Kasumi-1 (cell line): Measurements from ENCODE around the gene SLC38A10.

Experiments used
- DNase-seq, 2 experiments: peaks; one replicate each; lab custom pipeline; 2025; lab: John Stamatoyannopoulos, UW

Gene SLC38A10

DNA sequence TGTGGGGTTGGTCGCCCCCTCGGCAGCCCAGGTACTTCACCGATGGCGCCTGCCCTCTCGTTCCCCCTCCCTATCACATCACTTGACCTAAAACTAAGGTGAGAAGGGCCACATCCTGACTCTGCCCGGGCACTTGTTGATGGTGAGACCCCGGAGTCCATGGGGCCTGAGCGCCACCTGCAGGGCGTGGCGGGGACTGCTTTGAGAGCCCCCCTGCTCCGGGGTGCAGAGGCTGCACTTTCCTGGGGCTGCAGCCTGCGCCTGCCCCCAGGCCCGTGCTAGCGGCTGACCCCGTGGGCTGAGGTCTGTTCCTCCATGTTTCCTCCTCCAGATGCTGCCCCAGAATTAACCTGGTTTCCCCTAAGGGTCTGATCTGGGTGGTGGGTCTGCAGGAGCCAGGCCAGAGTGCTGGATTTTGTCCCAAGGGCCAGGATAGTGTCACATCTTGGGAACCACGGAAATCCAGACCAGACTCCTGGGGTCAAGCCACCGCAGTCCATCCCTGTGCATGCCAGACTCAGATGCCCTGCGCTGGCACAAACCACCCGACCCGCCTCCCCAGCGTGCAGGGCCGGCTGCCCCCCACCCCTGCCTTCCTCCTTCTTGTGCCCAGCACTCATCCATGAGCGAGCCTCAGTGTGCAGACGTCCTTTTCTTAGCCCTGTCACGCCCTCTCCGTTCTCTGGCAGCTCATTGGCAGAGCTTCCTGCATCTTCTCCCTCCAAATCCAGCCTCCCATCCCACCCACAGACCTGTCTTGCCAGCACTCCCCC lies 53.3 kb downstream of the SLC38A10 start:
- DNase-seq, result peak; percentile 57 to 61

DNA sequence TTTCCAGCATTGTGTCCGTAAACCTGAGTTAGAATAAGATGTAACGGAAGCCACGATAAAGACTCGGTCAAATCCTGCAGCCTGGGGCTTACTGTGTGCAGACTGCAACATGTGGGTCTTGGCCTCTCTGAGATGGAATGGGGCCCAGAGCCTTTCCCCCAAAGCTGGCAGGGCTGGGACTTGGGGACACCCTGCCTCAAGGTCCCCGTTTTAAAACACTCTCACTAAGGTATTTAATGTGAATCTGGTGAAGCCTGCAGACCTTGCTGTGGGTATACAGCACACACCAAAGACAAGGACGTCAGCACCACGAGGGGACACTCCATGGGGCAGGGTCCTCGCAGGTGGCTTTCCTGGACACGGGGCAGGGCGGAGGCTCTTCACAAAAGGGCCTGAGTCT lies 53.9 kb downstream of the SLC38A10 start:
- no peak for DNase-seq

DNA sequence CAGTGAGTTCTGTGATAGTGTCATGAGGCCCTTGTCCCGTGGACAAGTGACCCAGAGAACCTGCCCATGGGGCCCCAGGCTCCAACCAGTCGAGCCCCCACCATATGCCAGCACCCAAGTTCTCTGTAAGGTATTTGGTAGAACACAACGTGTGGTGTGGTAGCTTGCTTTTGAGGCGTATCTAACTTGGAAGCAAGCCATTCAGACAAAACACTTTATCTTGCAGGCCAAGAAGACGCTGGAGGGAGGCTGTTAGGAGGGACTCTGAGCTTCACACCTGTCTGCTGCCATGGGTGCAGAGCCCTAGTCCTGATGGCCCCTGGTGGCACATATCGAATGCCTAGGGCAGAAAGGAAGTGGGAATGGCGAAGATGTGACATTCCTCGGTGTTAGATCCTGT lies 54.3 kb downstream of the SLC38A10 start:
- DNase-seq, result no peak

DNA sequence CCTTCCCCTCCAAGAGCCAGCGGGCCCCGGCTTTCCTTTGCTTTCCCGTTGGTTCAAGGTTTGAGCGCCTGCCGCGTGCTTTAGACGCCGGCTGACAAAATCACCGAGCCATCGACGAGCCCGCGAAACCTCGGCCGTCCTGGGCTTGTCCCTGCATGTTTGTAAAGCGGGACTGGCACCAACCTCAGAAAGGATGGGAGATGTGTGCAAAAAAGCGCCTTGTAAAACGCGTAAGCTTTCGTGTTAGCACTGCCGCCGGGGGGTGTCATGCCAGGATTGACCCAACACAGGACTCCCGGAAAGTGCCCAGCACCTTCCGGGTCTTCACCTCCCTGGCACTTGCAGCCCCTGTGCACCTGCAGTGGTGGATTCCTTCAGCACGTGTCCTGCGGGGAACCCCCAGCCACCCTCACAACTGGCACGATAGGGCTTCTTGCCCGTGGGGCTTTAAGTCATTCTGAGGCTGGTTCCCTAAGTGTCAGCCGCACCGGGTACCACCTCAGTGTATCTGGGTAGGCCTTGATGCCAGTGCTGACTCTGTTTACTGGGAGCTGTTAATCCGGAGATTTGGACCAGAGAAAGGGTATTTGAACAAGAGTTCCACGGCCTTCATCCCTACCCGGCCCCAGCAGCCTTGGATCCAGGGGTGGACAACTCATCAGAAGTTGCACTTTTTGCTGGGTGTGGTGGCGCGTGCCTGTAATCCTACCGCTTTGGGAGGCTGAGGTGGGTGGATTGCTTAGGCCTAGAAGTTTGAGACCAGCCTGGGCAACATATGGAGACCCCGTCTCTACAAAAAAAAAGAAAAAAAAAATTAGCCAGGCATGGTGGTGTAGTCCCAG lies 55.2 kb downstream of the SLC38A10 start:
- peak in 1 of 2 experiments; percentile 22 for DNase-seq

DNA sequence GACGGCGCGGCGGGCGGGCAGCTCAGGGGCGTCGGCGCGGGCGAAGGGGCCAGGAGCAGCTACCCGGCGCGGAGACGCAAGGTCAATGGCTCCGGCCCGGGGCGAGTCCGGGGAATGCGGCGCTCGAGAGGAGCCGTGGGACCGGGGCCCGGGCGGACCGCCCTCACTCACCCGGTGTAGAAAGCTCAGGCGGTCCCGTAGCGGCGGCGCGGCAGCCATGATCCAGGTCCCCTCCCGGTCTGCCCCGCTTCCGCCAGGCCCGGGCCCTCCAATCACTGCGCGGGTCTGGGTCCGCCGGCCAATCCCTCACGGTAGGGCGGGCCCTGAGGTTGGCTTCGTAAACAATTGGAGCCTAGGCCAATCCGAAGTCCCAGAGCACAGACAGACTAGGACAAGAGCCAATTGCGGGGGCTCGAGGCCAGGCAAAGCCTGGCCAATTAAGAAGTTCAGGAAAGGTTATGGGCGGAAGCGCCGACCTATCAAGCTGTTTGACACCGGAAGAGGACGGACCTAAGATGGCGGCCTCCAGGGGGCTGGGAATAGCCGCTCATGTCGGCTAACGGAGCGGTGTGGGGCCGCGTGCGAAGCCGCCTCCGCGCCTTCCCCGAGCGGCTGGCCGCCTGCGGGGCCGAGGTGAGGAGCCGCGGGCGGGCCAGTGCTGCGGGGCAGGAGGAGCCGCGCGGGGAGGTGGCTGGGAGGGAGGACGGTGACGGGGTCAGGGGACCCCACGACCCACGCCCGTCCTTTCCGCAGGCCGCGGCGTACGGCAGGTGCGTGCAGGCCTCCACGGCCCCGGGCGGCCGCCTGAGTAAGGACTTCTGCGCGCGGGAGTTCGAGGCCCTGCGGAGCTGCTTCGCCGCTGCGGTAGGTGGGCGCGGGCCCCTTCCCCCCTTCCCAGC lies 56.0 kb downstream of the SLC38A10 start, which contains the start of the genes NDUFAF8 and TEPSIN:
Gene NDUFAF8, plus strand, starts transcription at position 504 of the 899 bp plus-strand sequence. Its CDS starts 46 bp downstream, at position 550.
Gene TEPSIN, minus strand, starts transcription at position 241 of the 899 bp plus-strand sequence. Its CDS starts 22 bp downstream, at position 219.
- peak; percentile 100 for DNase-seq

GRCh38 chr17:81238490-81238814 lies 56.7 kb downstream of the SLC38A10 start:
- no peak for DNase-seq

DNA sequence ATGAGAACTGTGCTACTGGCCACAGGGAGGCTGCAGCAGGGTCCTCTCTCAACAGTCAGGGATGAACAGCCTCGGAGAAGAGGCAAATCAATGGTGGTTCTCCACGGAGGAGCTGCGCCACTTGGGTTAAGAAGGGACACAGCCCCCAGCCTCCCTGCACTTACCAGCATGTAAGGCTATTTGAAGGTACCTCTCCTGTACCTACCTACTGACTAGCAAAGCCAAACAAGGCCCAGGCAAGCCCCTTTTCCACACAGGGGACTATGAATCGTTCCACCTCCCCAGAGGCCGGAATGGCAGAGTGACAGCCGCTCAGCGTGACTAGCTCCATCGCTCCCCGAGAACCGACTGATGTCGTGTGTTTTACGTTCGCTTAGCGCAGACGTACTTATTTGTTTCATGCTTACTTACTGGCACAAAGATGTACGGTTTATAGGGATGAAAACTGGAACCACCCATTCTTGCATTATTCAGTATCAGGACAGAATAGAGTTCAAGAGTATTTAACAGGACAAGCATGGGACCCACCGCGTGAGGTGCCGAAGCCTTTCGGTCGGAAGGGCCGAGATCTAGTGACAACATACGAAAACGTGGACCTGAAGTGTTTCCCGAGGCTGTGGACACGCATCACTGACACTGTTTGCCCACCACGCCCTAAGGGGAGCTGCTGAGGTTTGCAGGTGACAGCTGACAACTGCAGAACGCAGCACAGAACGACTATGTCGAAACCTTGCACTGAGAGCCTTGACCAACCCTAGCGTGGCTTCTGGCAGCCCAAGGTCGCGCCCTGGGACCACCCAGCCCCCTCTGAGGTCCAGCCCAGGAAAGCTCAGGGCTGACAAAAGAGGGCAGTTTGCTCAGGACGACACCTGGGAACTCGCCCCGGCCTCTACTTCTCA lies 57.3 kb downstream of the SLC38A10 start:
- DNase-seq, result no peak

DNA sequence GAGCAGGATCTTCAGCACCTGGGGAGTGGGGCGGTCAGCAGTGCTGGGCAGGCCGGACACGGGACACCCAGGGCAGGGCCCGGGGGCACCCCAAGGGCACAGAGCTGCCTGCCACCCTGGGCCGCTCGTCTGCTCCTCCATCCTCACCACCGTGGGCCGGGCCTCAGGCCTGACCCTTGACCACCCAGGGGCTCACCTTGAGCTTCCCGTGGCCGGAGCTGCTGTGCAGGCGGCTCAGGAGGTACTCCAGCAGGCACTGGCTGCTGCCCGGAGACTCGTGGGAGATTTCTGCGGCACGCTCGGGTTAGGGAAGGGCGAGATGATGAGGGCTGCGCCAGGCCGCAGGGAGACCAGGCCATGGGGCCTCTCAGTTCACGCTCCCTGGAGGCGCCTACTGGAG lies 58.3 kb downstream of the SLC38A10 start:
- DNase-seq, result no peak

DNA sequence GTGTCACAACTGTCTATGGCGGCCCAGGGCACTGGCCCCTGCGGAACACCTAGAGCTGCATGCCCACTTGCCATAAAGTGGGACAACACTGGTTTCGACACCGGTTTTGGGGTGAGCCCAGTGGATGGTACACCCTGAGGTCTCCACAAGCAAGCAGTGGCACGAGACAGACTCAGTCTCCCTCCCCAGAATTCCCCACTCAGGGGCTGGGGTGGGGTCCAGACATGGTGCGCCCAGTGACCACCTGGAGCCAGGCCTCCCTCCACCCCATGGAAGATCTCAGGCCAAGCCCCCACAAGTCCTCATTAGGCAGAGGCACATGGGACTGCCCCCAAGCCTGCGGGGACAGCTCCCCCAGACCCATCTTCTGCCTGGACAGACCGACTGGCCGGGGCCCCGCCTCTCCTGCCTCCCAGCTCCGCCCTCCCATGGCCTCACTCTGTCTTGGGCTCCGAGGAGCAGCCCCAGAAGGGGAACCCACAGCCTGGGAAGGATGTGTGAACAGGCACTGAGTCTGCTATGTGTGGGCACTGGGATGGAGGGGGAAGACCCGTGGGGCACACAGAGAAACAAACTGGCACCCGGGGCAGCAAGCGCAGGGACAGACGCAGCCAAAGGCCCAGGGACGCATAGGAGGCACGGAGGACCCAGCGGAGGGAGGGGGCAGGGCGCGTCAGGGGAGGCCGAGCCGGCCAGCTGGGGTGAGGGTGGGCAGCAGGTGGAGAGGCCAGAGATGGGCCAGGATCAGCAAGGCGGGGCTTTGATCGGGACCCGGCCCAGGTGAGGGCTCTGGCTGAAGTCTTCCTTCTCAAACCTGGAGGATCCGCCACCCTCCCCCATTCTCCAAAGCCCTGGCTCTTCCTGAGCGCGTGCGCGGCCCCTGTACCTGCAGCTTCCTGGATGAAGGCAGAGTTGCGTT lies 59.0 kb downstream of the SLC38A10 start:
- no peak for DNase-seq

DNA sequence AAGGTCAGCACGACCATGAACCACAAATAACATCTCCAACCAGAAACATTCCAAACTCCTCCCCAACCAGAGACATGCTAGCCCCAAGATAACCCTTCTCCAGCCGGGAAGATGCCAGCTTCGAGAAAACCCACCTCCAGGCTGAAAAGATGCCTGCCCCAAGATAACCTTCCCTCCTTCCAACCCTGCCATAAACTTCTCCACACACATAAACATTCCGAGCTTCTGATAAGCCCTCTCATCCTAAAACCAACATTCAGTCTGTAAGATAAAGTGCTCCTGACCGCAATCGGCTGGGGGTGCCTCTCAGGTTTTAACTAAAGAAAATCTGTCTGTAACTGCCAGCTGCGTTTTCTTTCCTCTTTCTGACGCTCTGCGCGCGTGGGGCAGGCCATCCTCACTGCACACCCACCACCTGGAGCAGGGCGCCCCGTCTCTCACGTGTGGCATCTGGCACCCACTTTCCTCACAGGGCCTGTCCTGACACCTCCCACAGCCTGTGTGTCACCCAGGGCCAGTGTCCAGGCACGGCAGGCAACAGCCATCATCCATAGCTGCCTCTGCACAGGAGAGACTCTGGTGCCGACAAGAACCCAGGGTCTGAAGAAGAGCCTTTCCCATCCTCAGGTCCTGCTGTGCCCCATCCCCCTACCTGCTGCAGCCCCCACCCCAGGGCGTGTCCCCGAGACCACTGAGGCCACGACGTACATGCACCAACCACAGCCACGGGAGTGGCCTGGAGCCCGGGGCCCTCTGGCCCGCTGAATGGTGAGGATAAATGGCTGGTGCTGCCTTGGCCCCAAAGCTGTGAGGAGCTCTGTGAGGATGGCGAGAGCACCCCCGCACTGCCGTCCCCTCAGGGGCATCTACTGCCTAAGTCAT lies 59.9 kb downstream of the SLC38A10 start:
- DNase-seq, result no peak

DNA sequence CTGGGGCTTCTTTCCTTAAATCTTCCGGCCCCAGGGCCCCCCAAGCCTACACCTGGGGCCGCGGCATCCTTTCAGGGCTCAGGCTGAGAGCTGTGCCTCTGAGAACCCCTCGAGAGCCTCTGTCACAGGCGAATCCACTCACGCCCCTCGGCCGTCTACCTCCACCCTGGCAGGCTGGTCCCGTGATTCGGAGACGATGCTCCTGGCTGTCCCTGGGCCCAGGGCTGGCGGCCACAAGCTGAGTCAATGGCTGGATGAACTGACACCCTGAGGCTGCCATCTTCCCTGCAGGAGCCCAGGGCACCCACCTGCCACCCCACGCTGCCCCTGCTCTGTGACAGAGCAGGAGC lies 60.6 kb downstream of the SLC38A10 start:
- no peak for DNase-seq

DNA sequence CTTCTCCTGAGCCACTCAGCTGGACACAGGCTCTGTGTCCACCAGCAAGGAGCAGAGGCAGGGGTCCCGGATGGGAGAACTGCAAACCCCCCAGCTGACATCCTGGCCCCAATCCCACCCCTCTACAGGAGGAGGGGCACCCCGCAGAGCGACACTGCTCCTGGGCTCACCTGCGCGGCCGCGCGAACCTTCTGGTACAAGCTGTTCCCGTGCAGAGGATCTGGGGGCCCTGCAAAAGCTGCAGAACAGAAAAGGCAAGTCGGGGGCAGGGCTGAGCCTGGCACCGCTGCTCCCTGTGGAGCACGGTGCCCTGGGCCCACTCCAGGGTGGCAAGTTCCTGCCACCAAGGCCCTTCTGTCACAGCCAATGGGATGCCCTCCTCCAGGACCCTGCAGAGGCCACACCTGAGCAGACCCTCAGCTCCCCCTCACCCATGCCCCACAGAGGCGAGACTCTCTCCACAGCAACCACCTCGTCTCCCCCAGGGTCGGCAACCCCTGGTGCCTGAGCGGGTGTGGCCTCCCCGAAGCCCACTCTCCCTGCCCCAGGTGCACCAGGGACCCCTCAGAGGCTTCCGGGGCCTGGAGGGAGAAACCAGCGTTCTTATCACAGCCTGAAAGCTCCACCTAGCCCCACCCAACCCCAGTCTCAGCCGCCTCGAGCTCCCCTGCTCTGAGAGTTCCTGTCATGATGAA lies 61.1 kb downstream of the SLC38A10 start:
- no peak for DNase-seq

DNA sequence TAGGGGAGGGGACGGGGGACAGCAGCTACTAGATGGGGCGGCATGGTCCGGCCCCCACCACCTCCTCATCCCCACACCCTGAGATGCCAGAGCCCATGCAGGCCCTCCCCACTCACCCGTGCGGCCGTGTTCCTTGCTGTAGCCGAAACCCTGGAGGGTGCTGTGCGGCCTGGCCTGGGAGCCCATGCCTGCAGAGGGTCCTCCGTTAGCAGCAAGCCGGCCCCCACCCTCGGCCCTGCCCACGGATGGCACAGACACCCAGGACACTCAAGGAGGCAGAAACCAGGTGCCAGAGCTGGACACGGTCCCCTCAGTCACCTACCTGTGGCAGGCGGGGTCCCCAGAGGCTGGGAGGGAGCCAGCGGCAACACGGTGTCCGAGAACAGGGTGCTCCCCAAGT lies 61.8 kb downstream of the SLC38A10 start:
- no peak for DNase-seq

- DNase-seq, result no peak
Observed at GRCh38 chr17:81232616-81233241, 62.4 kb downstream of the SLC38A10 start.

GRCh38 chr17:81231766-81232581 lies 63.1 kb downstream of the SLC38A10 start:
- no peak for DNase-seq

DNA sequence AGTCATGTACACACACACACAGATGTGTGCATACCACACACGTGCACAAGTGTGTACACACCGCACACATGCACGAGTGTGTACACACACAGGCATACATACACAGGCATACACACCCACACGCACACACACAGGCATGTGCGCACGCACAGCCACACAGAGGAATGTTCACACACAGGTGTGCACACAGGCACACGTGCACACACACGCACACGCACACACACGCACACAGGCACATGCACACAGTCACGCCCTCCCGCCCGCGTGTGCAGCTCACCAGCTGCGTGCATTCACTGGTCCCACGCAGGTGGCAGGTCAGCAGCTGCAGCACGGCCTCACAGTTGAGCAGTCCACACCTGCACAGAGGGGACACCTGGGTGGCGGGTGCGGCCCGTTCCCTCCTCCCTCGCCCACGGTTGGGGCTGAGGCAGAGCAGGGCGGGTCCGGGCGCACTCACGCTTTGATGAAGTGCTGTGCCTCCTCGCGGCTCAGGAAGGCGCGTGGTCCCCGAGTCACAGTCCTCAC lies 63.9 kb downstream of the SLC38A10 start:
- DNase-seq, result no peak
